NCI-H1436 (cell line): ENCODE data around the gene CD96.
A peak's percentile ranks its signal among the peaks of the same experiment; 100 is the strongest.

Experiments used
- DNase-seq: peaks from one replicate; lab custom pipeline; 2025; lab: John Stamatoyannopoulos, UW

Gene CD96

GRCh38 chr3:111676211-111677006 lies 134.4 kb downstream of the CD96 start:
- no peak for DNase-seq

GRCh38 chr3:111677007-111677392 lies 135.0 kb downstream of the CD96 start:
- DNase-seq: no peak

GRCh38 chr3:111681661-111682426 lies 139.8 kb downstream of the CD96 start:
- no peak for DNase-seq

- no peak for DNase-seq
These were observed 142.6 kb downstream of the CD96 start for GRCh38 chr3:111684640-111685039.

GRCh38 chr3:111688190-111688800 lies 146.3 kb downstream of the CD96 start:
- DNase-seq: no peak

- no peak for DNase-seq
These were observed 148.2 kb downstream of the CD96 start for GRCh38 chr3:111690242-111690641.

- peak; percentile 15 for DNase-seq
These were observed 149.4 kb downstream of the CD96 start for GRCh38 chr3:111691293-111691909.

- no peak for DNase-seq
These were observed 150.9 kb downstream of the CD96 start for GRCh38 chr3:111692593-111693552.

- DNase-seq: no peak
These were observed 152.5 kb downstream of the CD96 start for GRCh38 chr3:111694471-111694870.

- DNase-seq: no peak
These were observed 153.7 kb downstream of the CD96 start for GRCh38 chr3:111695636-111696117.

GRCh38 chr3:111700054-111700453 lies 158.1 kb downstream of the CD96 start:
- DNase-seq: no peak

- no peak for DNase-seq
These were observed 159.4 kb downstream of the CD96 start for GRCh38 chr3:111701292-111701906.
